ENCODE measurements around the gene PGAP1. TPM values are rescaled to one million over a fixed set of nuclear protein-coding genes. Genes with fewer than 3 reads are reported as not detected.

The PGAP1 gene
- total RNA-seq, 1 donor from 2014 or later: 175 TPM

GRCh38 chr2:196968516-196968915, 42.0 kb upstream of the PGAP1 start:
- no peaks in the 10 kb centered on the region for H3K36me3 Mint-ChIP-seq (ENCODE audit: unreplicated experiment)
- no peaks in the 10 kb centered on the region for H3K27me3 Mint-ChIP-seq (ENCODE audit: unreplicated experiment)
- H3K4me3 Mint-ChIP-seq (ENCODE audit: unreplicated experiment): no peak overlapping the region
- DNase-seq: no peak
- no peaks in the 10 kb centered on the region for H3K9me3 Mint-ChIP-seq (ENCODE audit: unreplicated experiment)
- TF ChIP-seq CTCF (IDR thresholded peaks at IDR 0.05; ENCODE audit: partially characterized antibody, unreplicated experiment): no peak
- H3K27ac Mint-ChIP-seq (ENCODE audit: unreplicated experiment): no peak overlapping the region
- H3K4me1 Mint-ChIP-seq (ENCODE audit: low read depth, unreplicated experiment): peaks cover 19% of the 10 kb centered on the region

- Mint-ChIP-seq H3K36me3 (ENCODE audit: unreplicated experiment) (no peaks in the 10 kb centered on the region), H3K4me3 (ENCODE audit: unreplicated experiment) (no peak overlapping the region), H3K27ac (ENCODE audit: unreplicated experiment) (peak overlapping the region; percentile 60), H3K9me3 (ENCODE audit: unreplicated experiment) (no peaks in the 10 kb centered on the region), H3K4me1 (ENCODE audit: low read depth, unreplicated experiment) (peaks cover 19% of the 10 kb centered on the region), H3K27me3 (ENCODE audit: unreplicated experiment) (no peaks in the 10 kb centered on the region)
- no peak for DNase-seq
- TF ChIP-seq CTCF (IDR thresholded peaks at IDR 0.05; ENCODE audit: partially characterized antibody, unreplicated experiment): no peak
These were observed 41.3 kb upstream of the PGAP1 start for GRCh38 chr2:196967775-196968174.

GRCh38 chr2:196967116-196967515, 40.6 kb upstream of the PGAP1 start:
- Mint-ChIP-seq H3K36me3 (ENCODE audit: unreplicated experiment) (no peaks in the 10 kb centered on the region), H3K27ac (ENCODE audit: unreplicated experiment) (peak overlapping the region; percentile 75), H3K4me3 (ENCODE audit: unreplicated experiment) (peak overlapping the region; percentile 66), H3K27me3 (ENCODE audit: unreplicated experiment) (no peaks in the 10 kb centered on the region), H3K4me1 (ENCODE audit: low read depth, unreplicated experiment) (peaks cover 19% of the 10 kb centered on the region), H3K9me3 (ENCODE audit: unreplicated experiment) (no peaks in the 10 kb centered on the region)
- DNase-seq: no peak
- no peak for TF ChIP-seq CTCF (IDR thresholded peaks at IDR 0.05; ENCODE audit: partially characterized antibody, unreplicated experiment)

GRCh38 chr2:196966061-196966460, 39.6 kb upstream of the PGAP1 start:
- H3K4me1 Mint-ChIP-seq (ENCODE audit: low read depth, unreplicated experiment): peaks cover 19% of the 10 kb centered on the region
- peak overlapping the region; percentile 81 for H3K27ac Mint-ChIP-seq (ENCODE audit: unreplicated experiment)
- no peak overlapping the region for H3K4me3 Mint-ChIP-seq (ENCODE audit: unreplicated experiment)
- TF ChIP-seq CTCF (IDR thresholded peaks at IDR 0.05; ENCODE audit: partially characterized antibody, unreplicated experiment): no peak
- DNase-seq: no peak
- H3K36me3 Mint-ChIP-seq (ENCODE audit: unreplicated experiment): no peaks in the 10 kb centered on the region
- no peaks in the 10 kb centered on the region for H3K27me3 Mint-ChIP-seq (ENCODE audit: unreplicated experiment)
- H3K9me3 Mint-ChIP-seq (ENCODE audit: unreplicated experiment): no peaks in the 10 kb centered on the region

- Mint-ChIP-seq H3K9me3 (ENCODE audit: unreplicated experiment) (no peaks in the 10 kb centered on the region), H3K36me3 (ENCODE audit: unreplicated experiment) (no peaks in the 10 kb centered on the region), H3K4me1 (ENCODE audit: low read depth, unreplicated experiment) (peaks cover 19% of the 10 kb centered on the region), H3K27me3 (ENCODE audit: unreplicated experiment) (no peaks in the 10 kb centered on the region), H3K4me3 (ENCODE audit: unreplicated experiment) (no peak overlapping the region), H3K27ac (ENCODE audit: unreplicated experiment) (peak overlapping the region; percentile 81)
- DNase-seq: no peak
- no peak for TF ChIP-seq CTCF (IDR thresholded peaks at IDR 0.05; ENCODE audit: partially characterized antibody, unreplicated experiment)
These were observed 39.1 kb upstream of the PGAP1 start for GRCh38 chr2:196965651-196966050.

All from glutamatergic neuron (in vitro differentiated cells).